T-helper 1 cell treated with Interleukin-12 subunit alpha and Interleukin-12 subunit beta and Interleukin-4 antibody, amounts not matched to agents 30 μg/mL and 1 μg/mL, for 36 hours (primary cell): Measurements from ENCODE around the gene FBLN5.

Experiments used
- H3K27ac Mint-ChIP-seq: one replicate; pipeline ENCODE4 v1.8.0; 2021; ENCODE audit warnings: mild to moderate bottlenecking, mixed read lengths
- H3K27me3 Mint-ChIP-seq: one replicate; pipeline ENCODE4 v1.8.0; 2021; ENCODE audit warnings: low read depth, mixed read lengths
- H3K36me3 Mint-ChIP-seq: one replicate; pipeline ENCODE4 v1.8.0; 2021; ENCODE audit warnings: low read depth, mixed read lengths
- H3K4me1 Mint-ChIP-seq: one replicate; pipeline ENCODE4 v1.8.0; 2021; ENCODE audit warnings: low read depth, mixed read lengths
- H3K4me3 Mint-ChIP-seq: one replicate; pipeline ENCODE4 v1.8.0; 2021; ENCODE audit warnings: mild to moderate bottlenecking, moderate library complexity, mixed read lengths
- H3K9me3 Mint-ChIP-seq: one replicate; pipeline ENCODE4 v1.8.0; 2021; ENCODE audit warnings: mixed read lengths

Gene FBLN5

DNA sequence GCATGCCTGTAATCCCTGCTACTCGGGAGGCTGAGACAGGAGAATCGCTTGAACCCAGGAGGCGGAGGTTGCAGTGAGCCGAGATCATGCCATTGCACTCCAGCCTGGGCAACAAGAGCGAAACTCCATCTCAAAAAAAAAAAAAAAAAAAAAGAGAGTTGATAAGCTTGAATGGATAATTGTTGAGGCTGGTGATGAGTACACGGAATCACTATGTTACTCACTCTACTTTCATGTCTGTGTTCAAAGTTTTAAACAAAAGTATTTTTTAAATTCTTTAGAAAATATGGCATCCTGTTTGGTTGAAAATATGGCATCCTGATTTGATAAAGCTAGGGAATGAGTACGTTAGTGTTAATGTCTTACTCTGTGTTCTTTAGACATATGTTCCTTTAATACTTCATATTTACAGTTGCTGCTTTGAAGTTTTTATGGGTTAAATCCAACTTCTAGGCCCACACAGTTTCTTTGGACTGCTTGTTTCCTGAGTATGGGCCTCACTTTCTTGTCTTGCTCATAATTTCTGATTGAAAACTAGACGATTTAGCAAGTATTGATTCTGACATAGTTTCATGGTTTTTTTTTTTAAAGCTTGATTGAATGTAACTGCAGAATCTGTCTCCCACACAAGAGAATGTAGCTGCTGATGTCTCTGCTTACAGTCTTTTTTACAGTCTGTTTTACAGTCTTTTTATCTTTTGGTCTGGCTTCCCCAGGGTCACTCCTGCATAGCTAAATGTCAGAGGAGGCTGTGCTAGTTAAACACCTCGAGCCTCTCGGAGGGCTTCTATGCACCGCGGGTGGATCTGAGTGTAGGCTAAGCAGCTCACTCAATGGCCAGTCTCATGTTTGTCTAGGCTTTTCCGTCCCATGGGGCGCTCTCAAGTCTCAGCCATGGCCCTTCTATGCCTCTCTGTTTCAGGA is 14.1 kb upstream of the FBLN5 start:
- no peak overlapping the region for H3K27ac Mint-ChIP-seq
- no peaks in the 10 kb centered on the region for H3K4me1 Mint-ChIP-seq

DNA sequence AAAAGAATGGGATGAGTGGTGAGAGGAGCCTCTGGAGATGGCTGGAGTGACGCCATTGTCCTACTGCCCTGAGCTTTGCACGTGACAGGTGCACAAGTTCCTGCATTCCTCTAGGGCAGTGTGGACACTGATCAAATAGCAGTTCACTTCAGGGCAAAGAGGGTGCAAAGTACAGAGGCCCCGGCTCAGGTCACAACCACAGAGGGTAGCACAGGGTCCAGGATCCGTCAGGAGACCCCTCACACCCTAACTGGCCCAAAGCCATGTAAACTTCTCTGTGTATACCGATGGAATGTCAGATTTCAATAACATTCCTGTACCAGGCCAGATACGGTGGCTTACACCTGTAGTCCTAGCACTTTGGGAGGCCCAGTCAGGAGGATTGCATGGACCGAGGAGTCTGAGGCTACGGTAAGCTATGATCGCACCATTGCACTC is 10.4 kb upstream of the FBLN5 start:
- H3K27ac Mint-ChIP-seq: no peak overlapping the region
- H3K9me3 Mint-ChIP-seq: no peaks in the 10 kb centered on the region
- no peak overlapping the region for H3K4me3 Mint-ChIP-seq
- no peaks in the 10 kb centered on the region for H3K4me1 Mint-ChIP-seq
- H3K36me3 Mint-ChIP-seq: no peaks in the 10 kb centered on the region
- no peaks in the 10 kb centered on the region for H3K27me3 Mint-ChIP-seq

More for the DNA sequence above, 14.1 kb upstream of the FBLN5 start:
- H3K9me3 Mint-ChIP-seq: no peaks in the 10 kb centered on the region
- H3K4me3 Mint-ChIP-seq: no peak overlapping the region
- peaks cover 4% of the 10 kb centered on the region for H3K36me3 Mint-ChIP-seq
- no peaks in the 10 kb centered on the region for H3K27me3 Mint-ChIP-seq

DNA sequence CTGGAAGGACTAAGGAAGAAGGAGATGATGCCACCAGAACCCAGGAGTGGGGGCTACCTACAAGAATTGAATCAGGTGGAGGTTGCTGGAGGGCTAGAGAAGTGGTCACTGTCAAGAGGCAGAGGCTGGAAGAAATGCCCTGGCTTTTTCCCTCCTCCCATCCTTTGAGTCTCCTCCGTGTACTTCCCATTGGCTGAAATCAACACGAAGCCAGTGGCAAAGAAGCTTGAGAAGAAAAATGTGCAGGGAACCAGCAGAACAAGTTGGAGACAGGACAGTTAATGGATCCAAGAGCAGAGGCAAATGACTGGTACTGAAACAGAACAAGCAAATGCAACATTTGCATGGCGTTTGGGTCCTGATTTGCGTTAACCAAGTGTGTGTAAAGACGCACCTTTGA is 9.1 kb upstream of the FBLN5 start:
- Mint-ChIP-seq H3K27ac (no peak overlapping the region), H3K9me3 (no peaks in the 10 kb centered on the region), H3K36me3 (no peaks in the 10 kb centered on the region), H3K27me3 (no peaks in the 10 kb centered on the region), H3K4me1 (no peaks in the 10 kb centered on the region), H3K4me3 (no peak overlapping the region)

DNA sequence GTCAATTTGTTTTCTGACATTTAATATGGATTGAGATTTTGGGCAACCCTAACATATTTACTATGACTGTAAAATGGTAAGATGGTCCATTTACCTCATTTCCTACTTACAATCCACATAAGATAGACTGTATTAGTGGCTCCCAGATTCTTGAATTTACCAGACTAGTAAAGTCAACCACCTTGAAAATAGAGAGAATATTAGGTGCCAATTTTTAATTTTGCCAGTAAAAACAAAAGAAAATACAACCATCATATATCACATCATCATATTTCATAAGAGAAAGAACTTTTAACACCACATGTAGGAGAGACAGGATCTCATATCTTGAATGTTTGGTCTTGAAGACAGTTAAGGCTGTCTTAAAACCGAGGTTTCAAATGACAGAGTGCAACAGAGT is 7.7 kb upstream of the FBLN5 start:
- H3K4me3 Mint-ChIP-seq: no peak overlapping the region
- H3K4me1 Mint-ChIP-seq: no peaks in the 10 kb centered on the region
- H3K9me3 Mint-ChIP-seq: no peaks in the 10 kb centered on the region
- no peaks in the 10 kb centered on the region for H3K36me3 Mint-ChIP-seq
- H3K27ac Mint-ChIP-seq: no peak overlapping the region
- H3K27me3 Mint-ChIP-seq: peaks cover 7% of the 10 kb centered on the region

DNA sequence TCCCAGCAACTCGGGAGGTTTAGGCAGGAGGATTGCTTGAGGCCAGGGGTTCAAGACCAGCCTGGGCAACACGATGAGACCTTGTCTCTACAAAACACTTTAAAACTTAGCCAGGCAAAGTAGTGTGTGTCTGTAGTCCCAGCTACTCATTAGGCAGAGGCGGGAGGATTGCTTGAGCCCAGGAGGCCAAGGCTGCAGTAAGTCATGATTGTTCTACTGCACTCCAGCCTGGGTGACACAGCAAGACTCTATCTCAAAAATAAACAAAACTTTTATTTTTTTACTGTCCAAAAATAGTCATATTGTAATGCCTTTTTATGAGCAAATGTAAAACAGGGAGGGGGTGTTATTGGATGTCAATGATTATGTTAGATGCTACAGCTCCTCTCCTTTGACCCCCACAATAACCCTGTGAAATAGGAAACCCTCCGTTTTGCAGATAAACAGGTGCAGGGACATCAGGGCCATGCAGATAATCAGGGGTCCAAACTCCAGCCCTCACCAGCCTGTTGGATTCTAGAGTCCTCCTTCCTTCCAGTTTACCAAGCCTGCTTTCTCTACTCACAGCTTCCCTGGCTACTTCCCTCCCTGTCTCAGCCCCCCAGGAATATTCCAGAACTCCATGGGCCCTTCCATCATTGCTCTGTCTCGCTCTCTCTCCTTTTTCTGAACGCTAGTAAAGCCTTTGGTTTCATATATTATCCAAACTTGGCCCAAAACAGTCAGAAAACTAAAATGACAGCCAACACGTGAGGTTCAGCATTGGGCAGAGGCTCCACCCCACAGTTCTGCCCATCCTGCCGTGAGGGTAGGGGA is 5.9 kb upstream of the FBLN5 start:
- Mint-ChIP-seq H3K27me3 (peaks cover 22% of the 10 kb centered on the region), H3K4me3 (no peak overlapping the region), H3K36me3 (no peaks in the 10 kb centered on the region), H3K4me1 (no peaks in the 10 kb centered on the region), H3K9me3 (no peaks in the 10 kb centered on the region), H3K27ac (no peak overlapping the region)

DNA sequence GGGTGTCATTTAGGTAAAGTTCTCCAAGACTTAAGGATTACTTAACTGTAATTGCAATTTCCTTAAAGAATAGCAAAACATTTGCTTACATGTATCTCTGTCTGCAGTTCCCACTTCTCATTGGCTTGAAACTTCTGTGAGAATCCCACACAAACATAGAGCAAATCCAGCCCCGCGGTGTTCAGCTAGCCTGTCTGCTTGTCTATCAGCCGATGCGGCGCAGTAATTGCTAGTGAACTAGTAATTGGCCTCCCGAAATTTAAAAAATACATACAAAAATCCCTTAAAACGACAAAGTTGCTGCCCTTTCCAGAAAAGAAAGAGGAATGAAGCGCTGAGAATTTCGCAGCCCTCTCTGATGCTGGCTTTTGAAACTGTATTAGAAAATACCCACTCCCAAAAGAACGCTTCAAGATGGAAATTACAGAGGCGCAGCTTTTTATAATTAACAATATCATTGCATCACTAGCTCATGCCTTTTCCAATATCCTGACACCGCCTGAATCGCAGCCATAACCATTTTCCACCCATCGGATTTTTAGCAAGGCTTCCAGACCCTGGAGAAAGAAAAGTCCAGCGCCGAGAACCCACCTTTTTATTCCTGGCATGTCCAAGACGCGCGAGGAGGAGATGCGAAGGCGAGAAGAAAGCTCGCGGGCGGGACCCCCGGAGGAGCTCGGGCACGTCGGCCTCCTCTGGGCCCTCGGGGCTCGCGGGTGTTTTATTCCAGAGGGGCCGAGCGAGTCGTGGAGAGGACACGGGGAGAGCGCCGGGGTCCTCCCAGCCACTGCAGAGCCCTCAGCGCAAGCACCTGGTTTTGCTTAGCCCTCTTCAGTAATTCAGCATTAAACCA is 646 bp downstream of the FBLN5 start:
- H3K27ac Mint-ChIP-seq: no peak overlapping the region
- peak overlapping the region; percentile 81 for H3K4me3 Mint-ChIP-seq
- H3K9me3 Mint-ChIP-seq: no peaks in the 10 kb centered on the region
- H3K27me3 Mint-ChIP-seq: peaks cover 59% of the 10 kb centered on the region
- H3K4me1 Mint-ChIP-seq: peaks cover 10% of the 10 kb centered on the region
- H3K36me3 Mint-ChIP-seq: no peaks in the 10 kb centered on the region

DNA sequence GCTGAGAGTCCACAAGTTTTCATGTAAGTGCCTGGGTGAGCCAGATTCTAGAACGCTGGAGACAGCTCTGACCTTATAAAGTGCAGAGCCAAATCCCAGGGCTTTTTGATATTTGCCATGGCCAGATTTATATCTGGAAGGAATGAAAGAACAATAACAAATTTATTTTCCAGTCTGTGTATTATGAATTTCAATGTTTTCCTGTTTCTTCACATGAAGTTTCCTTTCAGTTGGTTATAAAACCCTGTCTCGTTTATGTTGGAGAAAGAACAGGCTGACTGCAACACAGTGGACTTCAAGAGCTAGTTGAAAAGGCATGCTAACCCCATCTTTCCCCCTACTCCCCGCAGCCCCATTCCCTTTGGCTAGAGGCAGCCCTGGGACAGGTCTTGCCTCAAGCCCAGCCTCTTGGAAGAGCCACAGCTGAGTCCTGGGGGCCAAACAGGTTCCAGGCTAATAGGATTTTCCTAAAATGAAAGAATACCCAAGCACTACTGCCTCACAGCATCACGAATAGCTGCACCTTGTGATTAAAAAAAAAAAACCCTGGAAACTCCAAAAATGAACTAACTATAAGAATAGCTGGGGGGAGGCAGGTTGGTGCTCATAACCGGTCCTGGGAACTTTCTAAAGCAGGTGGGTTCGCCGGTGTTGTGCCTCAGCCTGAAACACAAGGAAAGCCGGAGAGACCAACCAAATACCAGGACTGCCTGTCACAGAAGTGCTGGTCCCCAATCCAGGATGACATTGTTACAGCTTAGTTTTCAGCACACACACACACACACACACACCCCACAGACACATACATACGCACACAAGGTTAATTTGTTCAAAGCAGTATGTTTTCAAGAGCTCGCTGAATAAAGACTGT is 1.5 kb downstream of the FBLN5 start:
- H3K4me1 Mint-ChIP-seq: peaks cover 10% of the 10 kb centered on the region
- H3K4me3 Mint-ChIP-seq: no peak overlapping the region
- peaks cover 59% of the 10 kb centered on the region for H3K27me3 Mint-ChIP-seq
- no peaks in the 10 kb centered on the region for H3K9me3 Mint-ChIP-seq
- H3K27ac Mint-ChIP-seq: no peak overlapping the region
- H3K36me3 Mint-ChIP-seq: no peaks in the 10 kb centered on the region

DNA sequence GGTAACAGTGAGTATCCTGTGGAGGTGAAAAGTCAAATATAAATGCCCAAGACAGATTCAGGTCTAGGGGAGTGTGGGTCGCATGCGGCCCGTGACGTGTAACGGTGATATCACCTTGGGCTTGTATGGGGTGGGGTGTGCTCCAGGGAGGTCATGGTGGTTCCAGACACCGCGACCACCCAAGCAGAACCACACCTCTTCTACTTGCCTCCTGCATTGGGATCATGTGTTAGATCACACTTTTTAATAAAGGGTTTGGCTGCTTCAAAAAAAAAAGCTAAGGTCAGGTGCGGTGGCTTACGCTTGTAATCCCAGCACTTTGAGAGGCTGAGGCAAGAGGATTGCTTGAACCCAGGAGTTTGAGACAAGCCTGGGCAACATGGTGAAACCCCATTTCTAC is 4.5 kb downstream of the FBLN5 start:
- no peaks in the 10 kb centered on the region for H3K9me3 Mint-ChIP-seq
- no peak overlapping the region for H3K4me3 Mint-ChIP-seq
- peaks cover 7% of the 10 kb centered on the region for H3K4me1 Mint-ChIP-seq
- H3K36me3 Mint-ChIP-seq: no peaks in the 10 kb centered on the region
- no peak overlapping the region for H3K27ac Mint-ChIP-seq
- H3K27me3 Mint-ChIP-seq: peaks cover 33% of the 10 kb centered on the region

DNA sequence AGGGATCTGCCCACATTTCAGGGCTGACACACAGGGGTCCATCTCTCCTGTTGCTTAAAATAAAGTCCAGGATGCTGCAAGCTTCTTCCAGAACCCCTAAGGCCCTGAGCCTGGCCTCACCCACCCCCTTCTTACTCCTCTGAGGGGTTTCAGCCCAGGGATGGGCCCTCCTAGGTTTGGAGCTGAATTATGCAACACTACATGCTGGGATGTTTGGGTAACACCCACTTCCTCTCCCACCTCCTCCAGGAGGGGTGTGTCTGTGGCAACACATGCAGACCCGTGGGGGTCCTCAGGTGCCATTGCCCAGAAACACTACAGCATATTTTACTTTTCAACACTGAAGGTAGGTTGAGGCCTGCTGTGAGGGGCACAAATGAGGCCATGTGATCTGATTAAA is 5.4 kb downstream of the FBLN5 start:
- H3K9me3 Mint-ChIP-seq: no peaks in the 10 kb centered on the region
- peaks cover 30% of the 10 kb centered on the region for H3K27me3 Mint-ChIP-seq
- no peak overlapping the region for H3K27ac Mint-ChIP-seq
- peaks cover 7% of the 10 kb centered on the region for H3K4me1 Mint-ChIP-seq
- no peak overlapping the region for H3K4me3 Mint-ChIP-seq
- H3K36me3 Mint-ChIP-seq: no peaks in the 10 kb centered on the region

DNA sequence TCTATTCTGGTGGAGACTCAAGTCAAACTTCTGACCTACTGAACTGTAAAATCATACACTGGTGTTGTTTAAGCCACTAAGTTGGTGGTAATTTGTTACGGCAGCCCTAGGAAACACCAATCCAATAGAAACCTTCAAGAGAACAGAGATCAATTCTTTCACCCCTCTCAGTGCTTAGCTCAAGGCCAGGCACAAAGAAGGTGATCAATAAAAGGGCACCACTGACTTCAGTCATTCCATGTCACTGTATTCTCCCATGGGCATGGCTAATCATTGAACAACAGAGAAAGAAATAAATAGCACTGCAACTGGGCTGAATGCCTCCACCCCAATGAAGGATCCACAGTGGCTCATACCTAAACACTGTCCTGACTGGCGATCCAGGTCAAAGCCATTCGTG is 7.3 kb downstream of the FBLN5 start:
- Mint-ChIP-seq H3K27ac (no peak overlapping the region), H3K4me3 (no peak overlapping the region), H3K4me1 (peaks cover 3% of the 10 kb centered on the region), H3K27me3 (peaks cover 12% of the 10 kb centered on the region), H3K36me3 (no peaks in the 10 kb centered on the region), H3K9me3 (no peaks in the 10 kb centered on the region)

DNA sequence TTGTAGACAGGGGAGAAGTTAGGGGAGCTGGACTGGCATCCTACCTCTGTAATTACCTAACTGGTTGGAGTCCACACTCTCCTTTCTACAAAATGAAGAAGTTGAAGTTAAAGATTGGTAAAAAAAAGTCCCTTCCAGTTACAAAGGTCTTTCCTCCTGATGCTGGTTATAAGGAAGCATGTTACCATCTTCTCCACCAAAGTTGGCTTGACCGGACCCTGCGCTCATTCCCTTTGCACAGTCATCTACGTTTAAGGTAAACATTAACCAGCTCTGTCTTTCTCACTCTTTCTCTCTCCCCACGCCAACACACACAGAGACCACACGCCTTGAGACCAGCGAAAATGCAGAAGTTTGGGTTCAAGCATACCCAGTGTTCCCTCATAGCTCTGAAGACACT is 11.9 kb downstream of the FBLN5 start:
- no peaks in the 10 kb centered on the region for H3K9me3 Mint-ChIP-seq
- H3K27ac Mint-ChIP-seq: no peak overlapping the region
- H3K4me1 Mint-ChIP-seq: no peaks in the 10 kb centered on the region
- H3K4me3 Mint-ChIP-seq: no peak overlapping the region
- H3K27me3 Mint-ChIP-seq: peaks cover 4% of the 10 kb centered on the region
- H3K36me3 Mint-ChIP-seq: no peaks in the 10 kb centered on the region

DNA sequence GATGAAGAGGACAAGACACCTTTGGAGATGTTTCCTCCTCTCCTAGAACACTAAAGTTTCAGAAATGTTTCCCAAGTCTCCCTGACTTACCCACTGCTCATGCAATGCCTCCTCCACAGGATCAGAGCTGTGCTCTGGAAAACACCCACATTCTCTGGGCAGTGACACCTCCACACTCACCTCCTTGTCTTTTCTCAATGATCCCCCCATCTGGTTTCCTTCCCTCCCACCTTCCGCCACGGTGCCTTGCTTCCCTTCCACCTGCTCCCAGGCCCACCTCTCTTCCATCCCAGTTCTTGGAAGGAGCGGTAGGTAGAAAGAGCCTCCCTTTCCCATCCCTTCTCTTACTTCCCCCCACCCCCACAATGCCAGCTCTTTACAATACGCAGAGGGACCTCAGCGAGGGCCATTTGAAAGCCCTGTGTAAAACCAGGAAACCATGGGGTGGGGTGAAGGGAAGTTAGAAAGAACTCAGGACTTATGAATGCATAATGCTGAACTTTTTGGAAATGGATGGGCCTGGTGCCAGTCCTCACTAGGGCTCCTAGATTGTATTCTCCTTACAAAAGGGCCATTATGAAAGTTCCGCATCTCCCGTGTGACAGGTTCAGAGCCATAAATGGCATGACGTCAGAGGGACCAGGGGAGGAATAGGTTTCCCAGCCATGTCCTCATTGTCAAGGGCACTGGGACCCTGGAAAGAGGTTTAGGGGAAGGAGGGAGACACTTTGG is 12.8 kb downstream of the FBLN5 start:
- Mint-ChIP-seq H3K27me3 (peaks cover 4% of the 10 kb centered on the region), H3K4me3 (no peak overlapping the region), H3K27ac (no peak overlapping the region), H3K4me1 (no peaks in the 10 kb centered on the region), H3K36me3 (no peaks in the 10 kb centered on the region), H3K9me3 (no peaks in the 10 kb centered on the region)

DNA sequence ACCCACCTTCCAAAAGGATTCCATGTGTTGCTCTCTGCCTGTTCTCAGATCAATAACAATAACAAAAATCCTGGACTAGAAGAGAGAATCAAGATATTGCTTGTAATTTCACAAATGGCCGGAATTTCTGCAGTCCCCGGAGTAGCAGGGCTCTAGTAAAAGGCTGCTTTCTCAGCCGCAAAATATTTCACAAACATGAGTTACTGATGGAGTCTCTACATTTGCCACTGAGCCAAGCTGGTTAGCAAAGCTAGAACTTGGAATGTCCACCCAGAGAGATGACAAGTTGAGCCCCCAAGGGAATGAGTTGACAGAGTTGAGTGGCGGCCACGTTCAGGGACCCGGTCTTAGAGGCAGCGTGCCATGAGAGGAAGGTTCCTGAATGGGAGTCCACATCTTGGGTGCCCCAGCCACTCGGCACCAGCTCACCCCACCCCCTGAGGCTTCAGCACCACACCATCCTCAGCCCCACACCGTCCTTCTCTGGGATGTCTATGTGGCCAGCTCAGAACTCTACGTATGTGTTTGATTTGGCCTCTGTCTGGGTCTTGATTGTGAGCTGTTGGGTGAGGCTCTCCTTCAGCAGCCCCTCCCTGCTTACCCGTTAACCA is 15.9 kb downstream of the FBLN5 start:
- Mint-ChIP-seq H3K4me3 (no peak overlapping the region), H3K9me3 (no peaks in the 10 kb centered on the region), H3K27me3 (peaks cover 4% of the 10 kb centered on the region), H3K36me3 (no peaks in the 10 kb centered on the region), H3K27ac (no peak overlapping the region), H3K4me1 (no peaks in the 10 kb centered on the region)
